ENCODE results near the gene SEMA3D.
"Not testable (repeated sequence)": the region's sequence is repeated elsewhere in the genome, so short reads cannot be mapped to it uniquely, and the experiment has no call there.

The SEMA3D gene

GRCh38 chr7:85023066-85023712 lies 163.7 kb downstream of the SEMA3D start:
- DNase-seq, result peak; percentile 36

GRCh38 chr7:85022064-85022697 lies 164.7 kb downstream of the SEMA3D start:
- DNase-seq, result no peak

- DNase-seq, result no peak
These were observed 165.7 kb downstream of the SEMA3D start for GRCh38 chr7:85021101-85021704.

- no peak for DNase-seq
These were observed 167.1 kb downstream of the SEMA3D start for GRCh38 chr7:85019778-85020177.

GRCh38 chr7:85019176-85019575 lies 167.7 kb downstream of the SEMA3D start:
- no peak for DNase-seq

GRCh38 chr7:85018498-85018897 lies 168.4 kb downstream of the SEMA3D start:
- DNase-seq, result no peak

- no peak for DNase-seq
These were observed 170.6 kb downstream of the SEMA3D start for GRCh38 chr7:85016286-85016685.

GRCh38 chr7:85014936-85015660 lies 171.8 kb downstream of the SEMA3D start:
- DNase-seq, result no peak

- no peak for DNase-seq
These were observed 175.7 kb downstream of the SEMA3D start for GRCh38 chr7:85011127-85011526.

GRCh38 chr7:85010306-85010705 lies 176.6 kb downstream of the SEMA3D start:
- no peak for DNase-seq

GRCh38 chr7:85006754-85007153 lies 180.1 kb downstream of the SEMA3D start:
- DNase-seq, result no peak

GRCh38 chr7:85004402-85004801 lies 182.5 kb downstream of the SEMA3D start:
- no peak for DNase-seq

- DNase-seq, result no peak
These were observed 185.1 kb downstream of the SEMA3D start for GRCh38 chr7:85001495-85002345.

- no peak for DNase-seq
These were observed 186.0 kb downstream of the SEMA3D start for GRCh38 chr7:85000735-85001350.

GRCh38 chr7:84999450-84999849 lies 187.4 kb downstream of the SEMA3D start:
- DNase-seq, result no peak

GRCh38 chr7:84998665-84999064 lies 188.2 kb downstream of the SEMA3D start:
- DNase-seq, result no peak

GRCh38 chr7:84997626-84998025 lies 189.2 kb downstream of the SEMA3D start:
- no peak for DNase-seq

- DNase-seq, result not testable (repeated sequence)
These were observed 193.9 kb downstream of the SEMA3D start for GRCh38 chr7:84992954-84993353.

- no peak for DNase-seq
These were observed 201.6 kb downstream of the SEMA3D start for GRCh38 chr7:84985073-84985784.

GRCh38 chr7:84982199-84982598 lies 204.7 kb downstream of the SEMA3D start:
- DNase-seq, result no peak
